OCI-LY7 (cell line): ENCODE data around the gene ABCB11. TPM values are rescaled to one million over a fixed set of nuclear protein-coding genes. Genes with fewer than 3 reads are reported as not detected.

Experiments used
- BruUV-seq: library from RNA; stranded (reverse); fragments of 400-500 nt; replicated peaks from 2 replicates; lab custom pipeline; 2021; lab: Mats Ljungman, UMichigan
- CTCF ChIA-PET: fragments of 300-600 bp; sonication (Branson Sonifier 250); formaldehyde crosslinking; loops from one replicate; lab custom pipeline; 2022; ENCODE audit warnings: antibody characterized with exemption; ENCODE audit not compliant: unreplicated experiment; lab: Charles Lee
- POLR2A ChIA-PET: fragments of 300-600 bp; sonication (Branson Sonifier 250); formaldehyde crosslinking; loops from one replicate; lab custom pipeline; 2022; ENCODE audit warnings: antibody characterized with exemption; lab: Charles Lee
- DNase-seq: peaks from one replicate; pipeline ENCODE4 v3.0.0-alpha.2; 2015; ENCODE audit warnings: low spot score
- H2AFZ ChIP-seq: fragments of 200-600 bp; sonication (generic), shearing (Covaris generic); 2 replicates; pipeline ENCODE4 v1.6.1; 2014; ENCODE audit warnings: mild to moderate bottlenecking, antibody characterized with exemption, low read length, moderate library complexity
- H3K27ac ChIP-seq: fragments of 200-600 bp; sonication (generic); 2 replicates; pipeline ENCODE4 v1.5.1; 2014; ENCODE audit warnings: mixed run types, low read depth, mild to moderate bottlenecking, moderate library complexity, low read length, inconsistent platforms; ENCODE audit not compliant: poor library complexity, severe bottlenecking
- H3K36me3 ChIP-seq: fragments of 200-600 bp; sonication (generic); 2 replicates; pipeline ENCODE4 v1.6.1; 2014; ENCODE audit warnings: mild to moderate bottlenecking, antibody characterized with exemption, low read length, moderate library complexity, mixed read lengths; ENCODE audit not compliant: insufficient read depth
- H3K4me1 ChIP-seq: fragments of 200-600 bp; sonication (generic); 2 replicates; pipeline ENCODE4 v1.5.1; 2014; ENCODE audit warnings: mild to moderate bottlenecking, low read length; ENCODE audit not compliant: insufficient read depth, poor library complexity, severe bottlenecking
- H3K4me2 ChIP-seq: fragments of 200-600 bp; sonication (generic); 2 replicates; pipeline ENCODE4 v1.6.1; 2014; ENCODE audit warnings: mild to moderate bottlenecking, low read length
- H3K4me3 ChIP-seq: fragments of 200-600 bp; sonication (generic); 2 replicates; pipeline ENCODE4 v1.5.1; 2014; ENCODE audit warnings: mild to moderate bottlenecking, low read depth, low read length; ENCODE audit not compliant: poor library complexity, severe bottlenecking
- H3K79me2 ChIP-seq: fragments of 200-600 bp; sonication (generic); 2 replicates; pipeline ENCODE4 v1.6.1; 2016; ENCODE audit warnings: low read depth, mild to moderate bottlenecking, low read length, moderate library complexity, mixed read lengths; ENCODE audit not compliant: insufficient read depth
- H3K9me2 ChIP-seq: fragments of 200-600 bp; sonication (generic); 2 replicates; pipeline ENCODE4 v1.6.1; 2016; ENCODE audit warnings: mild to moderate bottlenecking, low read length, mixed read lengths; ENCODE audit not compliant: insufficient read depth
- H3K9me3 ChIP-seq: fragments of 200-600 bp; sonication (generic); 2 replicates; pipeline ENCODE4 v1.6.1; 2014; ENCODE audit warnings: mild to moderate bottlenecking, mixed run types, low read length, mixed read lengths
- H4K20me1 ChIP-seq: fragments of 200-600 bp; sonication (generic); 2 replicates; pipeline ENCODE4 v1.6.1; 2014; ENCODE audit warnings: mild to moderate bottlenecking, antibody characterized with exemption, low read length, moderate library complexity, mixed read lengths; ENCODE audit not compliant: insufficient read depth
- CTCF ChIP-seq: fragments of 200-600 bp; sonication (generic); conservative IDR thresholded peaks from 2 replicates; pipeline ENCODE4 v1.5.1; 2014; ENCODE audit warnings: mild to moderate bottlenecking, antibody characterized with exemption, low read length, moderate library complexity, mixed read lengths
- EZH2phosphoT487 ChIP-seq: fragments of 200-600 bp; sonication (generic); IDR thresholded peaks from 2 replicates; pipeline ENCODE4 v1.6.1; 2018; ENCODE audit warnings: low read depth, borderline replicate concordance, mild to moderate bottlenecking, mixed run types, antibody characterized with exemption, low read length, moderate library complexity, mixed read lengths
- intact Hi-C: fragments of 100-400 bp; cut with micrococcal nuclease; formaldehyde crosslinking; loops from one replicate; pipeline ENCODE4 v1.10.0; 2022; ENCODE audit not compliant: unreplicated experiment
- total RNA-seq, 2 experiments: library from RNA; depleted of rRNA in 1 of 2; stranded (reverse); fragments of >200 nt in 1 of 2; shearing (Covaris generic) in 1 of 2; gene quantifications; 2 replicates each; pipeline ENCODE4 v1.2.3, GENCODE V29; 2014 to 2022

ABCB11 gene
- total RNA-seq, 2 experiments from 2014 or later: 0.04 TPM; not detected in 1

GRCh38 chr2:168915441-168916330 is 115.4 kb downstream of the ABCB11 start:
- no peaks in the 10 kb centered on the region for H3K9me3 ChIP-seq
- H3K36me3 ChIP-seq: no peaks in the 10 kb centered on the region
- no peak overlapping the region for H3K4me3 ChIP-seq
- no peaks in the 10 kb centered on the region for H3K4me1 ChIP-seq
- no peaks in the 10 kb centered on the region for H4K20me1 ChIP-seq
- no peak overlapping the region for H3K4me2 ChIP-seq
- no peaks in the 10 kb centered on the region for H3K79me2 ChIP-seq
- no TSS peak for BruUV-seq
- TF ChIP-seq CTCF: no peak
- no peak for TF ChIP-seq EZH2phosphoT487
- intact Hi-C loops: loop anchor here (5.0 kb wide), 1 partner anchor 568 kb away; no protein-coding TSS in a partner anchor
- ChIA-PET POLR2A (interaction anchor here (0.7 kb wide), 1 partner anchor 742 kb away, joined by 3 read pairs; no protein-coding TSS in a partner anchor), CTCF (no interaction called here)
- H2AFZ ChIP-seq: no peak overlapping the region
- H3K9me2 ChIP-seq: no peaks in the 10 kb centered on the region
- no peak overlapping the region for H3K27ac ChIP-seq
- DNase-seq: no peak

GRCh38 chr2:168913495-168913894 is 117.6 kb downstream of the ABCB11 start:
- Histone ChIP-seq H4K20me1 (no peaks in the 10 kb centered on the region), H3K9me3 (no peaks in the 10 kb centered on the region), H3K36me3 (no peaks in the 10 kb centered on the region), H2AFZ (no peak overlapping the region), H3K4me3 (no peak overlapping the region), H3K4me1 (no peaks in the 10 kb centered on the region), H3K79me2 (no peaks in the 10 kb centered on the region), H3K9me2 (no peaks in the 10 kb centered on the region), H3K27ac (no peak overlapping the region), H3K4me2 (no peak overlapping the region)
- intact Hi-C loops: no loop called here
- ChIA-PET POLR2A (interaction anchor here (0.6 kb wide), 1 partner anchor 97 kb away, joined by 3 read pairs; no protein-coding TSS in a partner anchor), CTCF (no interaction called here)
- TF ChIP-seq EZH2phosphoT487: no peak
- TF ChIP-seq CTCF: no peak
- no peak for DNase-seq
- no TSS peak for BruUV-seq
